ENCODE data around the gene AGA.

AGA gene

GRCh38 chr4:177447417-177448004, 5.3 kb upstream of the AGA start:
- in situ Hi-C loops (cut with MboI; ENCODE audit: low sequenced_read_pairs) = no loop called here

GRCh38 chr4:177446586-177446985, 4.3 kb upstream of the AGA start:
- in situ Hi-C loops (cut with MboI; ENCODE audit: low sequenced_read_pairs) = no loop called here

- in situ Hi-C loops (cut with MboI; ENCODE audit: low sequenced_read_pairs) = no loop called here
These were observed 2.9 kb upstream of the AGA start for GRCh38 chr4:177444911-177445736.

GRCh38 chr4:177441061-177441802, 1.0 kb downstream of the AGA start:
- in situ Hi-C loops (cut with MboI; ENCODE audit: low sequenced_read_pairs) = no loop called here

- in situ Hi-C loops (cut with MboI; ENCODE audit: low sequenced_read_pairs) = no loop called here
These were observed 5.8 kb downstream of the AGA start for GRCh38 chr4:177436456-177436855.

GRCh38 chr4:177434667-177435066, 7.6 kb downstream of the AGA start:
- in situ Hi-C loops (cut with MboI; ENCODE audit: low sequenced_read_pairs) = no loop called here

GRCh38 chr4:177427192-177427591, 15.0 kb downstream of the AGA start:
- in situ Hi-C loops (cut with MboI; ENCODE audit: low sequenced_read_pairs) = no loop called here

- in situ Hi-C loops (cut with MboI; ENCODE audit: low sequenced_read_pairs) = no loop called here
These were observed 22.8 kb downstream of the AGA start for GRCh38 chr4:177419434-177419833.

- in situ Hi-C loops (cut with MboI; ENCODE audit: low sequenced_read_pairs) = no loop called here
These were observed 28.6 kb downstream of the AGA start for GRCh38 chr4:177413656-177414055.

GRCh38 chr4:177413076-177413475, 29.2 kb downstream of the AGA start:
- in situ Hi-C loops (cut with MboI; ENCODE audit: low sequenced_read_pairs) = no loop called here

GRCh38 chr4:177411996-177412395, 30.2 kb downstream of the AGA start:
- in situ Hi-C loops (cut with MboI; ENCODE audit: low sequenced_read_pairs) = no loop called here

- in situ Hi-C loops (cut with MboI; ENCODE audit: low sequenced_read_pairs) = no loop called here
These were observed 31.7 kb downstream of the AGA start for GRCh38 chr4:177410566-177410965.

- in situ Hi-C loops (cut with MboI; ENCODE audit: low sequenced_read_pairs) = no loop called here
These were observed 34.2 kb downstream of the AGA start for GRCh38 chr4:177408023-177408422.

GRCh38 chr4:177405508-177405907, 36.7 kb downstream of the AGA start:
- in situ Hi-C loops (cut with MboI; ENCODE audit: low sequenced_read_pairs) = no loop called here

GRCh38 chr4:177404986-177405385, 37.3 kb downstream of the AGA start:
- in situ Hi-C loops (cut with MboI; ENCODE audit: low sequenced_read_pairs) = no loop called here

- in situ Hi-C loops (cut with MboI; ENCODE audit: low sequenced_read_pairs) = no loop called here
These were observed 37.9 kb downstream of the AGA start for GRCh38 chr4:177404342-177404741.

GRCh38 chr4:177403746-177404145, 38.5 kb downstream of the AGA start:
- in situ Hi-C loops (cut with MboI; ENCODE audit: low sequenced_read_pairs) = no loop called here

- in situ Hi-C loops (cut with MboI; ENCODE audit: low sequenced_read_pairs) = no loop called here
These were observed 40.5 kb downstream of the AGA start for GRCh38 chr4:177401658-177402273.

- in situ Hi-C loops (cut with MboI; ENCODE audit: low sequenced_read_pairs) = no loop called here
These were observed 42.2 kb downstream of the AGA start for GRCh38 chr4:177400030-177400429.

- in situ Hi-C loops (cut with MboI; ENCODE audit: low sequenced_read_pairs) = no loop called here
These were observed 45.9 kb downstream of the AGA start for GRCh38 chr4:177396352-177396751.

- in situ Hi-C loops (cut with MboI; ENCODE audit: low sequenced_read_pairs) = no loop called here
These were observed 49.0 kb downstream of the AGA start for GRCh38 chr4:177393236-177393635.
